ENCODE measurements around the gene C1R.
"Not testable (repeated sequence)": the region's sequence is repeated elsewhere in the genome, so short reads cannot be mapped to it uniquely, and the experiment has no call there.

Gene C1R

DNA sequence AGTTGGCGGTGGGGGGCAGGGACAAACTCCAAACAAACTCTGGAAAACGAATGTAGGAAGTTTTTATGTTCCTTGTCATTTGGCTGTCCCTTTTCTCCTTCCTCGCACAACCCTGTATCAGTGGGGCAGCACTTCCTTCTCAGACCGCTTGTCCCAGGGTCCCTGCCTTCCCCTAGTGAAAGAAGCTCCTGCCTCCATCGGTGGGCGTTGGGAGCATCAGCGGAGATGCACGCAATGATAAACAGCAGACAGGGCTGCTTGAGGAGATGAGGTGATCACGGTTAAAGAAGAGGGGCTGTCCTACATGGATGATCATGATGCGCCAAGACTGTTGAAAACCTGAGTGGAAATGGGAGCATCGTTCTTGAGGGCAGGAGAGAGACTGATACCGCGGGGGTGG lies 31.1 kb downstream of the C1R start:
- H3K36me3 ChIP-seq (ENCODE audit: control insufficient read depth, insufficient read depth, low read length) = no peaks in the 10 kb centered on the region
- WGBS, 2 experiments = 84 to 86% methylated on average over 13 of the region's 13 CpGs
- no peak overlapping the region for H3K4me3 ChIP-seq (ENCODE audit: insufficient read depth, low read depth, low read length)
- H3K4me1 ChIP-seq (ENCODE audit: control insufficient read depth, insufficient read depth, low read length) = no peaks in the 10 kb centered on the region
- no peak overlapping the region for H3K27ac ChIP-seq (ENCODE audit: insufficient read depth, low read depth, low read length, poor library complexity, severe bottlenecking)
- H3K27me3 ChIP-seq (ENCODE audit: control insufficient read depth, insufficient read depth, low read length, poor library complexity, severe bottlenecking) = no peaks in the 10 kb centered on the region
- H3K9me3 ChIP-seq (ENCODE audit: control insufficient read depth, low read length) = no peaks in the 10 kb centered on the region

DNA sequence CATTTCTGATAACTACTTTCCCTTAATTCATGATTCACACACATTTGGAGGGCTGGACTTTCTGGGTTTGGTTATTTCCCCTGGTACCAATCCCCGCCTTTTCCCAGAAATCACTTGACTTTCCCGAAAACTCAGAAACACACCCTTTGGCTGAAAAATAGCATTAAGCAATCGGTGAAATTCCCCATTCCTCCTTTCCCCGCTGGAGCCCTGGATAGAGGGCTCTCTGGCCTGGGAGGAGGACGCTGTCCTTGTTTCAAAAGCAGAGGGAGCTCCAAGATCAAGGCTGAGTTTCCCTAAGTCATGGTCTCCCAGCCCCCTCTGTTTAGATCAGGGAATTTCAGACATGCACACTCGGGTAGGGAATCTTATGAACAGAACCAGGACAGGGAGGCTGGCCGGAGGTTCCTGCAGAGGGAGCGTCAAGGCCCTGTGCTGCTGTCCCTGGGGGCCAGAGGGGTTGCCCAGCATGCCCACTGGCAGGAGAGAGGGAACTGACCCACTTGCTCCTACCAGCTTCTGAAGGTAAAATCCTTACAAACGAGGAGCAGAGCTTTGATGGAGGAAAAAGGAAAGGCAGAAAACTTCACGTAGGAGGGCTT lies 31.8 kb downstream of the C1R start, which contains the start of gene C1S:
TSS of gene C1S (plus strand) at position 366 of the 602 bp plus-strand sequence. CDS start 1,195 bp downstream, outside the sequence.
- Histone ChIP-seq H3K4me1 (ENCODE audit: control insufficient read depth, insufficient read depth, low read length) (no peaks in the 10 kb centered on the region), H3K4me3 (ENCODE audit: insufficient read depth, low read depth, low read length) (no peak within 1 kb of the TSS), H3K27ac (ENCODE audit: insufficient read depth, low read depth, low read length, poor library complexity, severe bottlenecking) (no peak within 1 kb of the TSS), H3K27me3 (ENCODE audit: control insufficient read depth, insufficient read depth, low read length, poor library complexity, severe bottlenecking) (no peaks in the 10 kb centered on the region), H3K36me3 (ENCODE audit: control insufficient read depth, insufficient read depth, low read length) (no peaks in the 10 kb centered on the region), H3K9me3 (ENCODE audit: control insufficient read depth, low read length) (no peaks in the 10 kb centered on the region)
- 50 to 52% methylated on average over 10 of the region's 10 CpGs for WGBS, 2 experiments

DNA sequence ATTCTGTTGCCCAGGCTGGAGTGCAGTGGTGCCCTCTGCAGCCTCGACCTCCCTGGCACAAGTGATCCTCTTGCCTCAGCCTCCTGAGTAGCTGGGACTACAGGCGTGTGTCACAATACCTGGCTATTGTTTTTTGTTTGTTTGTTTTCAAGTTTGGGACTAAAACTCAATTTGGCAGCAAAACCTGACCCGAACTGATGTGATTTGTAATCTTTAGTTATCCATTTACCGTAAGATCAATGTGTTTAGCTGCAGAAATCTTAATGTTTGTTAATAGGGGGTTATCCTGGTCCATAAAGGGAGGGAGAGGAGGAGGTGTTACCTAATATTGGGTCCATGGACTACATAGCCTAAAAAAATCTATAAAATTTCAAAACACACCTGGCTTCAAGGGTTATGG lies 32.5 kb downstream of the C1R start:
- Histone ChIP-seq H3K9me3 (ENCODE audit: control insufficient read depth, low read length) (no peaks in the 10 kb centered on the region), H3K4me1 (ENCODE audit: control insufficient read depth, insufficient read depth, low read length) (no peaks in the 10 kb centered on the region), H3K4me3 (ENCODE audit: insufficient read depth, low read depth, low read length) (no peak overlapping the region), H3K27me3 (ENCODE audit: control insufficient read depth, insufficient read depth, low read length, poor library complexity, severe bottlenecking) (no peaks in the 10 kb centered on the region), H3K36me3 (ENCODE audit: control insufficient read depth, insufficient read depth, low read length) (no peaks in the 10 kb centered on the region), H3K27ac (ENCODE audit: insufficient read depth, low read depth, low read length, poor library complexity, severe bottlenecking) (no peak overlapping the region)
- 88 to 92% methylated on average over 4 of the region's 4 CpGs for WGBS, 2 experiments

DNA sequence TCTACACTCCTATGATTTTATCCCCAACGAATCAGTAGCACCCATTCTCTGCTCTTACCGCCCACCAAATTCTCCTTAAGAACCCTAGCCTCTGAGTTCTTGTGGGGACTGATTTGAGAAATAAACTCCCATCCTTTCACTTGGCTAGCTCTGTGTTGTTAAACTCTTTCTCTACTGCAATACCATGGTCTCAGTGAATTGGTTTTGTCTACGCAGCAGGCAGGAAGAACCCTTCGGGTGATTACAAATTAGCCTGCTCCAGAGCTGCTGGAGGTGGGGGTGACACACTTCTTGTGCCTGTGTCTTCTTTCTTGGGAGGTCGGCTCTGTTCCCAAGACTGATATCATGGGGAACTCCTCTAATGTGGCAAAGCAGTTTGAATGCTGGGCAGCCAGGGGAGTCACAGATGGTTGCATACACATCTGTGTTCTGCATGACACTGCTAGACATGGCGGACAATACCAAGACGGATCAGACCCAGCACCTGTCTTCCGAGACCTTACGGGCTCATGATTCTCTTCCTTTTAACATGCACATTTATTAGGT lies 33.3 kb downstream of the C1R start:
- H3K36me3 ChIP-seq (ENCODE audit: control insufficient read depth, insufficient read depth, low read length) = no peaks in the 10 kb centered on the region
- no peaks in the 10 kb centered on the region for H3K27me3 ChIP-seq (ENCODE audit: control insufficient read depth, insufficient read depth, low read length, poor library complexity, severe bottlenecking)
- no peaks in the 10 kb centered on the region for H3K9me3 ChIP-seq (ENCODE audit: control insufficient read depth, low read length)
- no peak overlapping the region for H3K4me3 ChIP-seq (ENCODE audit: insufficient read depth, low read depth, low read length)
- no peak overlapping the region for H3K27ac ChIP-seq (ENCODE audit: insufficient read depth, low read depth, low read length, poor library complexity, severe bottlenecking)
- WGBS, 2 experiments = 93 to 94% methylated on average over 9 of the region's 9 CpGs
- no peaks in the 10 kb centered on the region for H3K4me1 ChIP-seq (ENCODE audit: control insufficient read depth, insufficient read depth, low read length)

DNA sequence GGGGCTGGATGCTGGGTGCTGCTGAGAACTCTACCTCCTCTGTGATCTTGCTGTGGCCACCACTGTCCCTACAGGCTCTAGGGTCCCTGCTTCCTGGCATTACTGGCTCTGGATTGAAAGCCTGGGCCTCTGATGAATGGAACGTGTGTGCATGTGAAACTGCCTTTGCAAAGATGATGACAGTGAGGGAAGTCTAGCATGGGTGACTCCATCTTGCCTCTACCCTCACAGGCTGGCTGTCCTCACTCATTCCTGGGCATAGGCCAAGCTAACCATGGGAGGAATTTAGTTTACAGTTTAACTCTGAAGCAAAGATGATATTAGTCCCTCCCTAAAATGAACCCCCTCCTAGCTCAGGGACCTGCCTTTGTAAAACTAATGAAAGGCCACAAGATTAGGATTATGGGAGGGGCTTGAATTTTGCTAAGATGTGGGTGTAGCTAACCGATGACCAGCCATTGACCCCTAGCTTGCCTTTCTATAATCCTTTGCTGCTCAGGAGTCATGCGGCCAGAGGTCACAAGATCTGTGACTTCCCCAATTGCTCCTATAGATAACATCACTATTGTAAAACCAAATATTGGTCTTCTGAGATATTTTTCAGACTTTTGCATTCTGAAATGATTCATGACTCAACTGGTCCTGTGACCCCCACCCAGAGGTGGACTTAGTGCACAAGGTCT lies 33.9 kb downstream of the C1R start:
- H3K9me3 ChIP-seq (ENCODE audit: control insufficient read depth, low read length) = no peaks in the 10 kb centered on the region
- H3K36me3 ChIP-seq (ENCODE audit: control insufficient read depth, insufficient read depth, low read length) = no peaks in the 10 kb centered on the region
- no peaks in the 10 kb centered on the region for H3K4me1 ChIP-seq (ENCODE audit: control insufficient read depth, insufficient read depth, low read length)
- 92 to 93% methylated on average over 3 of the region's 3 CpGs for WGBS, 2 experiments
- no peak overlapping the region for H3K27ac ChIP-seq (ENCODE audit: insufficient read depth, low read depth, low read length, poor library complexity, severe bottlenecking)
- no peak overlapping the region for H3K4me3 ChIP-seq (ENCODE audit: insufficient read depth, low read depth, low read length)
- H3K27me3 ChIP-seq (ENCODE audit: control insufficient read depth, insufficient read depth, low read length, poor library complexity, severe bottlenecking) = no peaks in the 10 kb centered on the region

DNA sequence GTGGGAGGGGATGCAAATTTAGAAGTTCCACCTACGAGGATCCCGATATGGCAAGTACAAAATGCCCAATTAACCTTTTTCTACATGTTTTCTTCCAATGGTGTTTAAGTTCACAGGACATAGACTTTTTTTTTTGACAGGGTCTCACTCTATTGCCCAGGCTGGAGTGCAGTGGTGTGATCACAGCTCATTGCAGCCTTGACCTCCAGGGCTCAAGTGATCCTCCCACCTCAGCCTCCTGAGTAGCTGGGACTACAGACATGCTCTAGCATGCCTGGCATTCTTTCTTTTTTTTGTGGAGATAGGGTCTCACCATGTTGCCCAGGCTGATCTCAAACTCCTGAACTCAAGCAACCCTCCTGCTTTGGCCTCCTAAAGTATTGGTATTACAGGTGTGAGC lies 36.5 kb downstream of the C1R start:
- H3K4me1 ChIP-seq (ENCODE audit: control insufficient read depth, insufficient read depth, low read length); H3K36me3 ChIP-seq (ENCODE audit: control insufficient read depth, insufficient read depth, low read length); H3K4me3 ChIP-seq (ENCODE audit: insufficient read depth, low read depth, low read length); H3K27ac ChIP-seq (ENCODE audit: insufficient read depth, low read depth, low read length, poor library complexity, severe bottlenecking); H3K9me3 ChIP-seq (ENCODE audit: control insufficient read depth, low read length); H3K27me3 ChIP-seq (ENCODE audit: control insufficient read depth, insufficient read depth, low read length, poor library complexity, severe bottlenecking): not testable (repeated sequence)
- WGBS, 2 experiments = 86 to 97% methylated on average over 2 of the region's 2 CpGs

DNA sequence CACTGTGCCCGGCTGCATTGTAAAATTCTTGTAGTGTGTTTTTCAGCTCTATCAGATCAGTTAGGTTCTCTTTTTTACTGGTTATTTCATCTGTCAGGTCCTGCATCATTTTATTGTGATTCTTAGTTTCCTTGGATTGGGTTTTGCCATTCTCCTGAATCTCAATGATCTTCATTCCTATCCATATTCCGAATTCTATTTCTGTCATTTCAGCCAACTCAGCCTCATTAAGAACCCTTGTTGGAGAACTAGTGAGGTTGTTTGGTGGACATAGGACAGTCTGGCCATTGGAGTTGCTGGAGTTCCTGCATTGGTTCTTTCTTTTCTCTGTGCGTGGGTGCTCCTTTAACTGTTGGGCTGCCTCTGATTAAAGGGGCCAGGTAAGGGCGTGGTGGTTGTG lies 37.3 kb downstream of the C1R start:
- H3K4me3 ChIP-seq (ENCODE audit: insufficient read depth, low read depth, low read length) = no peak overlapping the region
- H3K4me1 ChIP-seq (ENCODE audit: control insufficient read depth, insufficient read depth, low read length) = no peaks in the 10 kb centered on the region
- H3K36me3 ChIP-seq (ENCODE audit: control insufficient read depth, insufficient read depth, low read length) = no peaks in the 10 kb centered on the region
- no peaks in the 10 kb centered on the region for H3K27me3 ChIP-seq (ENCODE audit: control insufficient read depth, insufficient read depth, low read length, poor library complexity, severe bottlenecking)
- 80 to 95% methylated on average over 4 of the region's 4 CpGs for WGBS, 2 experiments
- H3K27ac ChIP-seq (ENCODE audit: insufficient read depth, low read depth, low read length, poor library complexity, severe bottlenecking) = no peak overlapping the region
- H3K9me3 ChIP-seq (ENCODE audit: control insufficient read depth, low read length) = no peaks in the 10 kb centered on the region

DNA sequence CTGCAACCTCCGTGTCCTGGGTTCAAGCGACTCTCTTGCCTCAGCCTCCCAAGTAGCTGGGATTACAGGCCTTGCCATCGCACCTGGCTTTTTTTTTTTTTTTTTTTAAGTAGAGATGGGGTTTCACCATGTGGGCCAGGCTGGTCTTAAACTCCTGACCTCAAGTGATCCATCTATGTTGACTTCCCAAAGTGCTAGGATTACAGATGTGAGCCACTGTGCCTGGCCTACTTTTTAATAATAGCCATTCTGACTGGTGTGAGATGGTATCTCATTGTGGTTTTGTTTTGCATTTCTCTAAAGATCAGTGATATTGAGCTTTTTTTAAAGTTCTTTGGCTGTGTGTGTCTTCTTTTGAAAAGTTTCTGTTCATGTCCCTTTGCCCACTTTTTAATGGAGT lies 42.3 kb downstream of the C1R start:
- not testable (repeated sequence) for H3K9me3 ChIP-seq (ENCODE audit: control insufficient read depth, low read length); H3K27me3 ChIP-seq (ENCODE audit: control insufficient read depth, insufficient read depth, low read length, poor library complexity, severe bottlenecking); H3K27ac ChIP-seq (ENCODE audit: insufficient read depth, low read depth, low read length, poor library complexity, severe bottlenecking); H3K4me1 ChIP-seq (ENCODE audit: control insufficient read depth, insufficient read depth, low read length); H3K36me3 ChIP-seq (ENCODE audit: control insufficient read depth, insufficient read depth, low read length); H3K4me3 ChIP-seq (ENCODE audit: insufficient read depth, low read depth, low read length)
- WGBS, 2 experiments = 86 to 91% methylated on average over 3 of the region's 3 CpGs

DNA sequence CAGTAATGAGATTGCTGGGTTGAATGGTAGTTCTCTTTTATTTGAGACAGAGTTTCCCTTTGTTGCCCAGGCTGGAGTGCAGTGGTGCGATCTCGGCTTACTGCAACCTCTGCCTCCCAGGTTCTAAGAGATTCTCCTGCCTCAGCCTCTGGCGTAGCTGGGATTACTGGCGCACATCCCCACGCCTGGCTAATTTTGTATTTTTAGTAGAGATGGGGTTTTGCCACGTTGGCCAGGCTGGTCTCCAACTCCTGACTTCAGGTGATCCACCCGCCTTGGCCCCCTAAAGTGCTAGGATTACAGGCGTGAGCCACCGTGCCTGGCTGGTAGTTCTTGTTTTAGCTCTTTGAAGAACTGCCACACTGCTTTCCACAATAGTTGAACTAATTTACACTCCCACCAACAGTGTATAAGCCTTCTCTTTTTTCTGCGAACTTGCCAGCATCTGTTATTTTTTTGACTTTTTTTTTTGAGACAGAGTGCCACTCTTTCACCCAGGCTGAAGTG lies 42.7 kb downstream of the C1R start:
- not testable (repeated sequence) for H3K27ac ChIP-seq (ENCODE audit: insufficient read depth, low read depth, low read length, poor library complexity, severe bottlenecking); H3K9me3 ChIP-seq (ENCODE audit: control insufficient read depth, low read length); H3K4me1 ChIP-seq (ENCODE audit: control insufficient read depth, insufficient read depth, low read length); H3K4me3 ChIP-seq (ENCODE audit: insufficient read depth, low read depth, low read length); H3K27me3 ChIP-seq (ENCODE audit: control insufficient read depth, insufficient read depth, low read length, poor library complexity, severe bottlenecking); H3K36me3 ChIP-seq (ENCODE audit: control insufficient read depth, insufficient read depth, low read length)
- 89% methylated on average over 10 of the region's 10 CpGs for WGBS, 2 experiments

DNA sequence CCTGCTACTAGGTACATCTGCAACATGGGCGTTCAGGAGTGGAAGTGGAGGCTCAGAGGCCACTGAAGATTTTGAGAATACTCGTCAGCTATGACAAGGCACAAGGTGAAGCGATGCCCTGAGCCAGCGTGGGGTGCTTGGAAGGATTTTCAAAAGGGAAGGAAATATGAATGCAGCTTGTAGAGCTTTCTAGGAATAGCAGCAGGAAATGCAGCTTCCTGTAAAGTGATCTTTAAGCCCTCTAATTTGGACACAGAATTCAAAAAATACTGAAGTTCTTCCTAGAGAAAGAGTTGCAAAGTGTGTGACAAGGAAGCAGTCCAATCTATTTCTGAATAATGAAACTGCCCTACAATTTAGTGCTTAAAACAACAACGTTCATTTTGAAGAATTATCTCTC lies 44.9 kb downstream of the C1R start:
- Histone ChIP-seq H3K36me3 (ENCODE audit: control insufficient read depth, insufficient read depth, low read length) (no peaks in the 10 kb centered on the region), H3K4me1 (ENCODE audit: control insufficient read depth, insufficient read depth, low read length) (no peaks in the 10 kb centered on the region), H3K27me3 (ENCODE audit: control insufficient read depth, insufficient read depth, low read length, poor library complexity, severe bottlenecking) (no peaks in the 10 kb centered on the region), H3K27ac (ENCODE audit: insufficient read depth, low read depth, low read length, poor library complexity, severe bottlenecking) (no peak overlapping the region), H3K4me3 (ENCODE audit: insufficient read depth, low read depth, low read length) (no peak overlapping the region), H3K9me3 (ENCODE audit: control insufficient read depth, low read length) (no peaks in the 10 kb centered on the region)
- 92 to 95% methylated on average over 5 of the region's 5 CpGs for WGBS, 2 experiments
